Mucosa of stomach (tissue), 1 donor: ENCODE measurements around the gene ZNF234.
"Not testable (repeated sequence)": the region's sequence is repeated elsewhere in the genome, so short reads cannot be mapped to it uniquely, and the experiment has no call there.

Source experiments
- H3K27me3 ChIP-seq: one replicate; pipeline ENCODE4 v1.7.0; 2013; ENCODE audit warnings: mild to moderate bottlenecking, low read length; ENCODE audit not compliant: control insufficient read depth, insufficient read depth
- H3K36me3 ChIP-seq: one replicate; pipeline ENCODE4 v1.7.0; 2013; ENCODE audit warnings: low read length; ENCODE audit not compliant: control insufficient read depth, insufficient read depth
- H3K4me1 ChIP-seq: one replicate; pipeline ENCODE4 v1.7.0; 2013; ENCODE audit warnings: mild to moderate bottlenecking, low read length; ENCODE audit not compliant: control insufficient read depth, insufficient read depth
- H3K4me3 ChIP-seq: one replicate; pipeline ENCODE4 v1.7.0; 2013; ENCODE audit warnings: low read length
- H3K9ac ChIP-seq: one replicate; pipeline ENCODE4 v1.7.0; 2013; ENCODE audit warnings: mild to moderate bottlenecking, low read length, moderate library complexity
- H3K9me3 ChIP-seq: one replicate; pipeline ENCODE4 v1.7.0; 2013; ENCODE audit warnings: mild to moderate bottlenecking, low read length, moderate library complexity; ENCODE audit not compliant: control insufficient read depth
- donor health status: Pancreatic carcinoma.

ZNF234 gene

DNA sequence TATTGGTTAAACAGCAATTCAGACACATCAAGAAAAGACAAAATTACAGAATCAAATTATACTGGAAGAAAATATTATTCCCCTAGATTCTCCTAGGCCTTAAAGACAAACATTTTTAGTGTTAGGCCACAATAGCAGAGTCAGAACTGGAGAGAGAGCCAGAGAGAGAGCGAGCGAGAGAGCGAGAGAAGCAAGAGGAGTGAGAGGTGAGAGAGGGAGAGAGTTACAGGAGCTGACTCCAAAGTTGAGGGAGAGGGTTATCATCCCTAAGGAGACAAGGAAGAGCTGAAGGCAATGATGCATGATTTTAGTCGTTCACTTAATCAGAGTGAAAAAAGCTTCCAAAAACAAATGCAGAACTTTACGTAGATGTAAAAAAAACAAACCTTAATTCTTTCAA lies 50.8 kb downstream of the ZNF234 start:
- Histone ChIP-seq H3K36me3 (no peaks in the 10 kb centered on the region), H3K4me1 (no peaks in the 10 kb centered on the region), H3K9ac (no peak overlapping the region), H3K27me3 (no peaks in the 10 kb centered on the region), H3K9me3 (no peaks in the 10 kb centered on the region), H3K4me3 (no peak overlapping the region)

DNA sequence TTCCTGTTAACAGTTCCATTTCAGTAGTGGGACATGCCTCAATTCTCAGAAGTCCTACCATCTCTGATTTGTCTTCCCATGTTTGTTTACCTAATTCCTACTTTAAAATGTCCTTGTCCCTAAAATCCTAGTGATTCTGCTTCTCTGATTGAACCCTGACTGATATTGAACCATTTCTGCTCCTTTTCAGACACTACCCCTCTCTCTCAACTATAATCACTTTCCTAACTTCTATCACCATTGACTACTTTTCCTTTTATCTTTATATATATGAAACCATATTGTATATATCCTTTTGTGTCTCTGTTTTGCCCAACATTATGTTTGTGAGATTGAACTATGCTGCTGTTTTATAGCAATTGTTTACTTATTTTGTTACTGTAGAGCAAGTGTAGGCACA lies 55.4 kb downstream of the ZNF234 start:
- Histone ChIP-seq H3K9me3 (no peaks in the 10 kb centered on the region), H3K9ac (no peak overlapping the region), H3K4me3 (no peak overlapping the region), H3K4me1 (no peaks in the 10 kb centered on the region), H3K36me3 (no peaks in the 10 kb centered on the region), H3K27me3 (no peaks in the 10 kb centered on the region)

DNA sequence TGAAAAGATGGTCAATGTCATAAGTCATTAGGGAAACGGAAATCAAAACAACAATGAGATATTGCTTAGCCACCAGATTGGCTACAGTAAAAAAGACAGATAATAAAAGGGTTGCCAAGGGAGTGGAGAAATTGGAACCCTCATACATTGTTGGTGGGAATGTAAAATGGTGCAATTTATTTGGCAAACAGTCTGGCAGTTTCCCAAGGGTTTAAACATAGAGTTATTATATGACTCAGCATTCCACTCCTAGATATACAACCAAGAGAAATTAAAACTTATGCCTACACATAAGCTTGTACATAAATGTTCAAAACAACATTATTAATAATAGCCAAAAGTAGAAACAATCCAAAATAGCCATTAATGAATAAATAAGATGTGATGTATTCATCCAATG lies 61.1 kb downstream of the ZNF234 start:
- no peaks in the 10 kb centered on the region for H3K27me3 ChIP-seq
- no peak overlapping the region for H3K9ac ChIP-seq
- no peaks in the 10 kb centered on the region for H3K36me3 ChIP-seq
- H3K9me3 ChIP-seq = peaks cover 6% of the 10 kb centered on the region
- no peak overlapping the region for H3K4me3 ChIP-seq
- H3K4me1 ChIP-seq = no peaks in the 10 kb centered on the region

DNA sequence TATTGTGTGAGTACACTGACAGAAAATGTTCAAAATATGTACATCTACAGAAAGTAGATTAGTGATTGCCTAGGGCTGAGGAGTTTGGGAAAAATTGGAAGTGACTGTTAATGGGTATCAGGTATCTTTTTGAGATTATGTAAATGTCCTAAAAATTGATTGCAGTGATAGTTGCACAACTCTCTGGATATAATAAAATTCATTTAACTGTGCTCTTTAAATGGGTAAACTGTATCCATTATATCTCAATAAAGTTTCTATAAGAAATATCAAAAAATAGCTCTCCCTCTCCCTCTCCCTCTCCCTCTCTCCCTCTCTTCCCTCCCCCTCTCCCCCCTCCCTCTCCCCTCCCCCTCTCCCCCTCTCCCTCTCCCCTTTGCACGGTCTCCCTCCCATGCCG lies 61.6 kb downstream of the ZNF234 start:
- H3K9ac ChIP-seq = no peak overlapping the region
- no peaks in the 10 kb centered on the region for H3K36me3 ChIP-seq
- no peak overlapping the region for H3K4me3 ChIP-seq
- H3K27me3 ChIP-seq = no peaks in the 10 kb centered on the region
- H3K4me1 ChIP-seq = no peaks in the 10 kb centered on the region
- peaks cover 6% of the 10 kb centered on the region for H3K9me3 ChIP-seq

DNA sequence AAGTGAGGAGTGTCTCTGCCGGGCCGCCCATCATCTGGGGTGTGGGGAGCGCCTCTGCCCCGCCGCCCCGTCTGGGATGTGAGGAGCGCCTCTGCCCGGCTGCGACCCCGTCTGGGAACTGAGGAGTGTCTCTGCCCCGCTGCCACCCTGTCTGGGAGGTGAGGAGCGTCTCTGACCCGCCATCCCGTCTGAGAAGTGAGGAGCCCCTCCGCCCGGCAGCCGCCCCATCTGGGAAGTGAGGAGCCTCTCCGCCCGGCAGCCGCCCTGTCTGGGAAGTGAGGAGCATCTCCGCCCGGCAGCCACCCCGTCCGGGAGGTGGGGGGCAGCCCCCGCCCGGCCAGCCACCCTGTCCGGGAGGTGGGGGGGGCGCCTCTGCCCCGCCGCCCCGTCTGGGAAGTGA lies 62.5 kb downstream of the ZNF234 start:
- not testable (repeated sequence) for H3K27me3 ChIP-seq, H3K36me3 ChIP-seq, H3K4me1 ChIP-seq, H3K4me3 ChIP-seq, H3K9ac ChIP-seq, H3K9me3 ChIP-seq

DNA sequence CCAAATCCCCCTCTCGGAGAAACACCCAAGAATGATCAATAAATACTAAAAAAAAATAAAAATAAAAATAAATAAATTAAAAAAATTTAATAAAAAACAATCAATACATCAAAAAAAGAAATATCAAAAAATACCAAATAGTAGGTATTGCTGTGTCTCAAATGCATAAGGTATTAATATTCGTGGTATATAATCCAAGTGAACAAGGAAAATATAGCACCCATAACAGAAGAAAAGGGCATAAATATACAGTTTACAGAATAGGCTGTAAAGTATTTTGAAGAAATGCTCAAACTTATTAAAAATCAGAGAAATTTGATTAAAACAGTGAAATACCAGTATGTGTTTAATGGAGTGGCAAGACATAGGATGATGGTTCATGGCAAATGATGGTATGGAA lies 63.4 kb downstream of the ZNF234 start:
- Histone ChIP-seq H3K4me3 (no peak overlapping the region), H3K4me1 (no peaks in the 10 kb centered on the region), H3K27me3 (no peaks in the 10 kb centered on the region), H3K9me3 (peaks cover 6% of the 10 kb centered on the region), H3K36me3 (no peaks in the 10 kb centered on the region), H3K9ac (no peak overlapping the region)

DNA sequence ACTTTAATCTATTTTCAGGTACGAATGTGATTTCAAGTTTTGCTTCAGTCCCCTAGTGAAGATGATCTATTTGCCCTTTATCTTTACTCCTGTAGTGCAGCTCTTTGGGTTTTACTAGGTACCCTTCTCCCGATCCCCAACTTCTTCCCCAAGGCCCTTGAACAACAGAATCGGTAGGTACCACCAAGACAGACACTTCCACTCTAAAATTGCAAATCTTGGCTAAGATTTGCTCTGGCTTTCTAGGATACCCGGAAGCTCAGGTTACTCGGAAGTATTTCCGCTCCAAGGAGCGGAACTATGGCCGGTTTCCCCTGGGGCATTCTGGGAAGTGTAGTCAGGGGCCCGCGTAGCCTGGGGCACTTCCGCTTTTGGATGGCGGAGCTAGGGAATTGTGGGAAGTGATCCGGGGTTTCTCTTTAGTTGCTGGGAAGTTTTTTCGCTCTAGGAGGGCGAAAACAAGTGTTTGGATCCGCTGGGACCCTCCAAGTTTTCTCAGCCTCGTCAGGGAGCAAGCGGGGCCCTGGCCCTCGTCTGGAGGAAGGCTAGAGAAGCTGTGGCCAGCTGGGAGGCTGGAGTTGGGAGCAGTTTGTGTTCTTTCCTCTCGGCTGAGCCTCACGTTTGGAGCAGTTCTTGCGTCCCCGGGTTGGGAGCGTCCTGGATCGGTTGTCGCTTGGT lies 65.9 kb downstream of the ZNF234 start:
- H3K36me3 ChIP-seq = no peaks in the 10 kb centered on the region
- H3K9ac ChIP-seq = peak overlapping the region; percentile 86
- peaks cover 6% of the 10 kb centered on the region for H3K9me3 ChIP-seq
- no peaks in the 10 kb centered on the region for H3K4me1 ChIP-seq
- peak overlapping the region; percentile 82 for H3K4me3 ChIP-seq
- no peaks in the 10 kb centered on the region for H3K27me3 ChIP-seq
